ENCODE results near the gene ADPRH.

ADPRH gene

GRCh38 chr3:119631516-119631915 is 52.2 kb downstream of the ADPRH start:
- no peak for DNase-seq

- DNase-seq, result no peak
Observed at GRCh38 chr3:119632216-119632615, 52.9 kb downstream of the ADPRH start.

- no peak for DNase-seq
Observed at GRCh38 chr3:119632829-119633228, 53.5 kb downstream of the ADPRH start.

GRCh38 chr3:119635719-119636118 is 56.4 kb downstream of the ADPRH start:
- DNase-seq, result no peak

- DNase-seq, result no peak
Observed at GRCh38 chr3:119636249-119636648, 57.0 kb downstream of the ADPRH start.

GRCh38 chr3:119636891-119637611 is 57.8 kb downstream of the ADPRH start:
- DNase-seq, result no peak

- no peak for DNase-seq
Observed at GRCh38 chr3:119637679-119638477, 58.6 kb downstream of the ADPRH start.

Measured in hippocampal formation (tissue), 2 donors.